Activated T-cell treated with anti-CD3 and anti-CD28 coated beads, Interleukin-2, amount 50 U/mL, for 48 hours (primary cell): ENCODE results near the gene NPHS1.
"Not testable (repeated sequence)": the region's sequence is repeated elsewhere in the genome, so short reads cannot be mapped to it uniquely, and the experiment has no call there.

Experiments
- DNase-seq, 2 experiments: peaks; one replicate each; pipeline ENCODE4 v3.0.0-alpha.2; 2020

The NPHS1 gene, protein sequence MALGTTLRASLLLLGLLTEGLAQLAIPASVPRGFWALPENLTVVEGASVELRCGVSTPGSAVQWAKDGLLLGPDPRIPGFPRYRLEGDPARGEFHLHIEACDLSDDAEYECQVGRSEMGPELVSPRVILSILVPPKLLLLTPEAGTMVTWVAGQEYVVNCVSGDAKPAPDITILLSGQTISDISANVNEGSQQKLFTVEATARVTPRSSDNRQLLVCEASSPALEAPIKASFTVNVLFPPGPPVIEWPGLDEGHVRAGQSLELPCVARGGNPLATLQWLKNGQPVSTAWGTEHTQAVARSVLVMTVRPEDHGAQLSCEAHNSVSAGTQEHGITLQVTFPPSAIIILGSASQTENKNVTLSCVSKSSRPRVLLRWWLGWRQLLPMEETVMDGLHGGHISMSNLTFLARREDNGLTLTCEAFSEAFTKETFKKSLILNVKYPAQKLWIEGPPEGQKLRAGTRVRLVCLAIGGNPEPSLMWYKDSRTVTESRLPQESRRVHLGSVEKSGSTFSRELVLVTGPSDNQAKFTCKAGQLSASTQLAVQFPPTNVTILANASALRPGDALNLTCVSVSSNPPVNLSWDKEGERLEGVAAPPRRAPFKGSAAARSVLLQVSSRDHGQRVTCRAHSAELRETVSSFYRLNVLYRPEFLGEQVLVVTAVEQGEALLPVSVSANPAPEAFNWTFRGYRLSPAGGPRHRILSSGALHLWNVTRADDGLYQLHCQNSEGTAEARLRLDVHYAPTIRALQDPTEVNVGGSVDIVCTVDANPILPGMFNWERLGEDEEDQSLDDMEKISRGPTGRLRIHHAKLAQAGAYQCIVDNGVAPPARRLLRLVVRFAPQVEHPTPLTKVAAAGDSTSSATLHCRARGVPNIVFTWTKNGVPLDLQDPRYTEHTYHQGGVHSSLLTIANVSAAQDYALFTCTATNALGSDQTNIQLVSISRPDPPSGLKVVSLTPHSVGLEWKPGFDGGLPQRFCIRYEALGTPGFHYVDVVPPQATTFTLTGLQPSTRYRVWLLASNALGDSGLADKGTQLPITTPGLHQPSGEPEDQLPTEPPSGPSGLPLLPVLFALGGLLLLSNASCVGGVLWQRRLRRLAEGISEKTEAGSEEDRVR (N-terminal part only)

DNA sequence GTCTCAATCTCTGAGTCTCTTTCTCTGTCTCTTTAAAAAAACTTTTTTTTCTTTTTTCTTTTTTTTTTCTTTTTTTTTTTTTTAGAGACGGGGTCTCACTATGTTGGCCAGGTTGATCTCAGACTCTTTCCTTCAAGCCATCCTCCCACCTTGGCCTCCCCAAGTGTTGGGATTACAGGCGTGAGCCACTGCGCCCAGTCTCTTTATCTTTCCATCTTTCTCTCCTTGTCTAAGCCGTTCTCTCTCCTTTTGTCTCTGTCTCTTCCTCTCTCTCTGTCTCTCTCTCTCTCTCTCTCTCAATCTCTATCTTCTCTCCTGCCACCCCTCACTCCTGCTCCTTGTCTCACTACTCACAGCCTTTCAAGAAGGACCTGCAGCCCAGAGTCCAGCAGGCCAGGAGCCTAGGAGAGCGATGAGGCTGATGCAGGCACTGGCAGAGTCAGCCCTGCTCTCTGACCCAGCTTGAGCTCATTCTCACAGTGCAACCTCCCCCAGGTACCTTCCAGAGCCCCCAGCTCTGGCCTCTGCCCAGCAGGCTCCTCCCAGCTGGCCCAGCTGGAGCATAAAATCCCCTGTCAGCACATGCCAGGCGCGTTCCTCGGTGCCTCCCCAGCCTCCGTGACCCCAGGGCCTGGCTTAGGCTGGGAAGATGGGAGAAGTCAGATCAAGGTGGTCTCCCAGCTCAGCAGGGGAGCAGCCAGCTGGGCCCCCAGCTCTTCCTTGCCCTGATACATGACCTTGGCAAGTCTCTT lies at the start of gene NPHS1:
NPHS1 (minus strand) TSS at position 476 of the 752 bp plus-strand sequence. CDS start 667 bp downstream, outside the sequence.
- DNase-seq, result no peak

DNA sequence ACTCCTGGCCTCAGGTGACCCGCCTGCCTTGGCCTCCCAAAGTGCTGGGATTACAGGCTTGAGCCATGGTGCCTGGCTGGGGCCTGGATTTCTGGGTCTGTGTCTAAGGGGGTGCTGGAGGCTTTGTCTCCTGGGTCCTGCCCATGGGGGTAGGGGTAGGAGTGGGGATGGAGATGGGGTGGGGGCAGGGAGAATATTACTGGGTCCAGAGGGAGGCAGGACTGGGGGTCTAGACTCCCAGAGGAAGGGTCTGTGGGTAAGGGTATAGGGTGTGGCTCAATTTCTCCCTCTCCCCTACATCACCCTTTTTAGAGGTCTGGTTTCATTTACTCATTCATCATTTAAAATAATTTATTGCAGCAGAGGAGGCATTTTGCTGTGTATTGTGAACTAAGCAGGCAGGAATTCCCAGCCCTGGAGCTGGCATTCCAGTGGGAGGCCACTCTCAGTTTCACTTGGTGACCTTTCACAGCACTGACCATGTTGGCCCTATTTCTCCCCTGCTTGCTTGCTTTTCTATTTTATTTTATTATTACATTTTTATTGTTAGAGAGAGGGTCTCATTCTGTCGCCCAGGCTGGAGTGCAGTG lies 48.8 kb upstream of the NPHS1 start:
- no peak for DNase-seq

DNA sequence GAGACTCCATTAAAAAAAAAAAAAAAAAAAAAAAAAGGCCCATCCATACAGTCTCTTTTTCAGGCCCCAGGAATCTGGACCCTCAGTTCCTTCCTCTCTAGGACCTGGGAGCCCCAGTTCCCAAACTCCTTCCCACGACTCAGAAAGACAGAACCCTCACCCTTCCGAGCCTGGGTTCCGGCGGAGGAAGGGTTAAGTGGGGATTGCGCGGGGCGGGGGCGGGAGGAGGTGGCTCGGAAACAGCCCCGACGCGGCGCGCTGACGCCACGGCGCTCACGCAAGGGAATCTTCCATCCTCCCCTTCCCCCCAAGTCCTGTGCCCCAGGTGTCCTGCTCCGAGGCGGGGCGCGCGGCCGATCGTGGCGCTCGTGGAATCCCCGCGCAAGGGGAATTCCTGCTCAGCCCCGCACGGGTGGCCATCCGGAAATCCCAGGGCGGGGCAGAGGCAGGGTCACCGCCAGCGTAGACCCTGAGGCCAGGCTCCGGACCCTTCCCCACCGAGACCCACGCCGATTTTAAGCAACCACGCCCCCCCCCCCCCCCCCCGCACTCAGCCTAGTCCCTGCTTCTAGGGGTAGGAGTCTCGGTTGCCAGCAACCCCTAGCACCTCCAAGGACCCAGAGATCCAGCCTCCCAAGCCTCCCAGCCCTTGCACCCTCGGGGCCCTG lies 47.4 kb upstream of the NPHS1 start:
- DNase-seq, result peak; percentile 86 to 91

DNA sequence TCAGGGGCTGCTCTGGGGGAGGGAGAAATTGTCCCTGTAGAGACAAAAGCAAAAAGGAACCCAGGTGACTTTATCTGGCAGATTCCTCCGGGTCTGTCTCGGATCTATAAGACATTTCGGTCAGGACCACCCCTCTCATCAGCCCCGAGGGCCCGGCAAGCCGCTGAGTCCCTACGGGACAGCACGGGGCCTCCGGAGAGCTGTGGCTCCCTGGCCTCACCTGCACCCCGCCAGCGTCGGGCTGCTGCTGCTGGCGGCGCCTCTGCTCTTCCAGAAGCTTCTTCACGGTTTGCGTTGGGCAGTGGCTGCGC lies 46.1 kb upstream of the NPHS1 start:
- DNase-seq, result no peak

DNA sequence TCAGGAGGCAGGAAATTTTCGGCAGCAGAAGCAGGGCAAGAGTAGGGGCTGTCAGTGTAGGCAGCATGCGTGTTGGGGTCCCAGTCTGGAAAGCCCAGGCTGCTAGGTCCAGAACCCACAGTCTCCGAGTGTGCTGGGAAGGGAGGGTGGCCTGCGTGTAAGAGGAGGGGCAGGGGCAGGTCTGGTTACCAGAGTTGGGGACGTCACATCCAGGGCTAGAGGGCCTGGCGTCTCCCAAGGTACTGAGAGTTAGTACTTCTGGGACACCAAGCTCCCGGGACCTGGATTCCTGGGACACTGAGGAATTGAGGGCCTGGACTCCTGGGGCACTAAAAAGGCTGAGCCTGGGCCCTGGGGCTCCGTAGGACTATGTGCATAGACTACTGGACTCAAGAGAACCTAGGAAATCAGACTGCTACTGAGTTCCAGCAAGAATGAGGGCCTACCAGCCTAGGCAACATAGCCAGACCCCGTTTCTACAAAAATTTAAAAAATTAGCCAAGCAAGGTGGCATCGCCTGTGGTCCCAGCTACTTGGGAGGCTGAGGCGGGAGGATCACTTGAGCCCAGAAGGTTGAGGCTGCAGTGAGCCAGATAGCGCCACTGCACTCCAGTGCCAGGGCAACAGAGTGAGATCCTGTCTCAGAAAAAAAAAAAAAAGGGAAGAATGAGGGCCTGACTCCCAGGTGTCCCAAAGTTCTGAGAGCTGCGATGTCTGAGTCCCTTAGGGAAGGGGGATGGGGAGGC lies 45.6 kb upstream of the NPHS1 start:
- no peak for DNase-seq

DNA sequence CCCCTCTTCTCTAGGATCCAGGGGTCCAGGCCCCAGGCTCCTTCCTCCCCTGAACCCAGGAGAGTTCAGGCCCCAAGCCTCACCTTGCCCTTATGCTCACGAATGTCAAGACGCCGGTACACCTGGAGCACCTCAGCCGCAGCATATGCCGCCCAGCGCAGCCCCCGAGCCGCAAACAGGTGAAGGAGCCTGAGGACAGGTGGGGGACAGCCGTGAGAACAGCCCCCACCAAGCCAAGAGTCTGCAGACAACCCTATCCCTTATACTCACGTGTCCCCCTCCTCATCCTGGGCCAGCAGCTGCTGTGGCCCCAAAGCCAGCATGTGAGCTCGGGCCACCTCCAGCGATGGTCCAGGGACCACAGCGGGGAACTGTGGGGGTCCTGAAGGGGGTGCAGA lies 44.3 kb upstream of the NPHS1 start:
- DNase-seq, result no peak

DNA sequence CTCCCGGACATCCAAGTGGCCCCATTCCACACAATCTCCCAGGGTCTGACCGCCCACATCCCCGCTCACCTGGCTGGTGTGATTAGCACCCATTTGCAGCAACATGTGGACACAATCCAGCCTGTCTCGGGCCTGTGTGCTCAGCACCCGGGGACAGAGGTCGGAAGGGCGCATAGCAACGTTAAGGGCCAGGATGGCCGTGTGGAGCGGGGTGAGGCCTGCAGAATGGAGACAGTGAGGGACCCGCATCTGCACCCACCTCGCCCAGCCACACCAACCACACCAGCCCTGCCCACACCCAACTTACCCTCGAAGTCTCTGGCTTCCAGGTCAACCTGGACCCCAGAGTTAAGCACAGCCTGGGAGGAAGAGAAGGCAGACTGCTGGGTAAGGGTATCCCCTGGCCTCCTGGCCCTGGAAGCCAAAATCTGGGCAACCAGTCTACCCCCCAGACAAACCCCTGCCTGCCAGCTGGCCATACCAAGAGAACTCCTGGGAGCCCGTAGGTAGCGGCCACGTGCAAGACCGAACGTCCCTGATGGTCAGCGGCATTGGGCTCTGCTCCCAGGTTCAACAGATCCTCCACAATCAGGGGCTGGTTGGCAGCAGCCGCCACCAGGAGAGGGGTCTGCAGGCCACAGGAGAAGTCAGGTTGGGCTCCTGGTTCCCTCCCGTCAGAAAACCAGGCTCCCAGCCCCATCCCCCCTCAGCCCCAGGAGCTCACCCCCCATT lies 43.8 kb upstream of the NPHS1 start:
- DNase-seq, result no peak

DNA sequence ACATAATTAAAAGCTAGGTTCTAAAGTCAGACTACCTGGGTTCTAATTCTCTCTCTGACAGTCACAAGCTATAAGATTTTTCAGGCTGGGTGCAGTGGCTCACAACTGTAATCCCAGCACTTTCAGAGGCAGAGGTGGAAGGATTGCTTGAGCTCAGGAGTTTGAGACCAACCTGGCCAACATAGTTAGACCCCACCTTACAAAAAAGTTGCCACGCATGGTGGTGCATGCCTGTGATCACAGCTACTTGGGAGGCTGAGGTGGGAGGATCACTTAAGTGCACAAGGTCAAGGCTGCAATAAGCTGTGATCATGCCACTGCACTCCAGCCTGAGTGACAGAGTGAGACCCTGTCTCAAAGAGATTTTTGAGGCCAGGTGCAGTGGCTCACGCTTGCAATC lies 42.0 kb upstream of the NPHS1 start:
- no peak for DNase-seq

DNA sequence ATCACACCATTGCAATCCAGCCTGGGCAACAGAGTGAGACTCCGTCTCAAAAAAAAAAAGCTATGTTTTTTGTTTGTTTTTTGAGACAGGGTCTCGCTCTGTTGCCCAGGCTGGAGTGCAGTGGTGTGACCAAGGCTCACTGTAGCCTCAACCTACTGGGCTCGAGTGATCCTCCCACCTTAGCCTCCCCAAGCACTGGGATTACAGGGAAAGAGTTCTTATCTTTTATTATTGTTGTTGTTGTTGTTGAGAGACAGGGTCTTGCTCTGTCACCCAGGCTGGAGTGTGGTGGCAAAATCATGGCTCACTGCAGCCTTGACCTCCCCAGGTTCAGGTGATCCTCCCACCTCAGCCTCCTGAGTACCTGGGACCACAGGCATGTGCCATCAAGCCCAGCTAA lies 39.5 kb upstream of the NPHS1 start:
- DNase-seq, result not testable (repeated sequence)

DNA sequence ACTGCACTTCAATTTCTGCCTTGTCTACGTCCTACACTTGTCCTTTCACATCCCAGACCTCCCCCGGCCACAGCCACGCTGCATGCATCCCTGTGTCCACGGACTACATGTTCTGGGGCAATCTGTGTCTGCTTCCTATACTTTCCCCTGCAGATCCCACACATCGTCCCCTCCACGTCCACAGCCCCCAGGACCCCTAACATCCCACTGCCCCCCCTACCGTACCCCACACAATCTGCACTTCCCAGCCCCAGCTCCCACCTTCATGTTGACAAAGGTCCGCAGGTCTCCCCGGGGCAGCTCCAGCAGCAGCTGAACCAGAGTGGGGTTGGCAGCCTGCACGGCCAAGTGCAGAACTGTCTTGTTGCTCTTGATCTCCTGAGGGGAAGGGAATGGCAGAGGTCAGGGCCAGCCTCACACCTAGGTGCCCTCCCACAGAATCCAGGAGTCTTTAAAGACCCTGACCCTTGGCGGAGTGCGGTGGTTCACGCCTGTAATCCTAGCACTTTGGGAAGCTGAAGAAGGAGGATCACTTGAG lies 37.9 kb upstream of the NPHS1 start:
- no peak for DNase-seq

DNA sequence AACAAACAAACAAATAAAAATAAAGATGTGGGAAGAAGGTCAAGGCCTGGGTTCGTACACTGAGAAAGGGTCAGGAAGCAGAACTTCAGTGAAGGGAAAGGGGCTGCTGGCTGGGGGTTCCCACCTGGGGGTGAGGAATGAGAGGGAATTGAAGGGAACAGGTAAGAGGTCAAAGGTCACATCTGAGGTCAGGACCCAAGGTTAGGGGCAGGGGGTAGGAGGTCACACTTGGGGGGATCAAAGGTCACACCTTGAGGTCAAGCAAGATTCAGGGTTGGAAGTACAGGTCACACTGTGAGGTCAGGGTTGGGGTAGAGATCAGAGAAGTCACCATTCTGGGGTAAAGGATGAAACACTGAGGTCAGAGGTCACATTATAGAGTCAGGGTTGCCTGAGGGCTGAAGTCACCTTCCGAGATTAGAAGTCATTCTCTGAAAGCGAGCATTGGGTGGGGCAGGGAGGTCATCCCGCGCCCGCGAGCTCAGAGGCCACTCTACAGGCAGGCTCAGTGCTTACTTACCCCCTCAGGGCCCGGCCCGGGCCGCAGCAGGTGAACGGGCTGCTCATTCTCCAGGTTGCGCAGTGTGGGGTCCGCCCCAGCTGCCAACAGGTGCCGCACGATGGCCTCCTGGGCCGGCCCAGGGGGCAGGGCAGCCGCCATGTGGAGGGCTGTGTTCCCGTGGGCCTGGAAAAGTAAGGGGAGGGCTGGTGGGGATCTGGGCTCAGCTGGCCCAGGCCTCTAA lies 37.2 kb upstream of the NPHS1 start:
- no peak for DNase-seq

DNA sequence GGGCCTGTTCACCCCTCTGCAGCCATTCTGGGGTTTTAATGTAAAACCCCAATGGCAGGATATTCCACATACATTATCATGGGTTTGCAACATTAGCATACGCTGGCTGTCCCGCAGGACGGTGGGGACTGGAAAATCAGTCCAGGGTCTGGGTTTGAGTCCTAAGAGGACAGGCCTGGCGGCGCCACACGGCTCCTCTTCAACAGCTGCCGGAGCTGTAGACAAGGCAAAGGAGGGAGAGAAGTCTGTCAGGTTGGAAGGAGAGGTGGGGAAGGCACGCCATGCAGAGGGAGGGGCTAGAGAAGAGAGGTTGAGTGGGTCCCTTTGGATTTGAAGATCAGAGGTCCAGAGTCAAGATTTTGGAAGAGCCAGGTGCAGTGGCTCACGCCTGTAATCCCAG lies 36.1 kb upstream of the NPHS1 start:
- DNase-seq, result no peak

DNA sequence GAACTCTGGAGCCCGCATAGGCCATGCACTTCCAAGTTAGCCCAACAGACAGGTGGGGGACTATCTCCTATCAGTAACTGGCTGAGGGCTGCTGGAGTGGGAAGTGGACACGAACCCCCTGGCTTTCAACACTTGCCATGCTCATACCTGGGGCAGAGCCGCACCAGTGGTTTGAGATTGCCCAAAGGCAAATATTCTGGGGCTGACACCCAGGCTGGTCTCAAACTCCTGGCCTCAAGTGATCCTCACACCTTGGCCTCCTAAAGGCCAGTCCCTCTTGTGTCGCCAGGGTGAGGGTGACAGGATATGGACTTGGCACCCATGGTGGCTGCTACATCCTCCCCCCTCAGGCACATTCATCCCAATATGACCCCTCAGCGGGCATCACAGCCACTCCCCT lies 34.9 kb upstream of the NPHS1 start:
- DNase-seq, result no peak

DNA sequence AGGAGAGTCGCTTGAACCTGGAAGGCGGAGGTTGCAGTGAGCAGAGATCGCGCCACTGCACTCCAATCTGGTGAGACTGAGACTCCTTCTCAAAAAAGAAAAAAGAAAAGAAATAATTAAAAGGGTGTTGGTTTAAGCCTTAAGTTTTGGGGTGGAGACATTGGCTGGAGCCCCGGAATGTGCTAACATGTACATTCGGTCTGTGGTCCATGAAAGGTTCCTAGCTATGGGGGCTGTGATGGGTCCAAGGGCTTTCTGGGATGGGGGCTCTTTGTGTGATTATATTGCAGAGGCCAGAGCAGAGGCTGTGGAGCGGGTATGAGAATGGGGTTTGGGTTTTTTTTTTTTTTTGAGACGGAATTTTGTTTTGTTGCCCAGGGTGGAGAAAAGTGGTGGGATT lies 33.6 kb upstream of the NPHS1 start:
- no peak for DNase-seq

DNA sequence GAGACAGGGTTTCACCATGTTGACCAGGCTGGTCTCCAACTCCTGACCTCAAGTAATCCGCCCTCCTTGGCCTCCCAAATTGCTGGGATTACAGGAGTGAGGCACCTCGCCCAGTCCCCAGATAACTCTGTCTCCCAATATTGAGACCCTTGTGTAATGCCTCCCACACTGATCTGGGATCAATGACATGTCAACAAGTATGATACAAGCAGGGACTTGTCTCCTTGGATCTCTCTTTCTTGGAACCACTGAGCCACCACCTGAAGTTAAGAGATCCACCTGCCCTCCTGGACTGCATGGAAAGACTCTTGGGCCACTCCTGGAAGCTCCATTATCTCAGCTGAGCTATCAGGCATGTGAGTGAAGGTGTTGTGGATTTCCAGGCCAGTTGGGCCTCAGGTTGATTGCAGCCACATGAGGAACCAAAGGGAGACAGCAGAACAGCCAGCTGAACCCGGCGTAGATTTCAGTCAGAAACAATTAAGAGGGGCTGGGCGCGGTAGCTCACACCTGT lies 33.0 kb upstream of the NPHS1 start:
- no peak for DNase-seq

DNA sequence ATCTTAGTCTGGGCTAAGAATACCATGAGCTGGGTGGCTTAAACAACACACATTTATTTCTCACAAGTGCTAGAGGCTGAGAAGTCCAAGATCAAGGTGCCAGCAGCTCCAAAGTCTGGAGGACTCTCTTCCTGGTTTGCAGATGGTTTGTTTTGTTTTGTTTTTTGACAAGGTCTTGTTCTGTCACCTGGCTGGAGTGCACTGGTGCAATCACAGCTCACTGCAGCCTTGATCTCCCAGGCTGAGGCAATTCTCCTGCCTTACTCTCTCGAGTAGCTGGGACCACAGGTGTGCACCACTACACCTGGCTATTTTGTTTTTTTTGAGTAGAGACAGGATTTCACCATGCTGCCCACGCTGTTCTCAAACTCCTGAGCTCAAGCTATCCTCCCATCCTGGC lies 31.6 kb upstream of the NPHS1 start:
- no peak for DNase-seq

DNA sequence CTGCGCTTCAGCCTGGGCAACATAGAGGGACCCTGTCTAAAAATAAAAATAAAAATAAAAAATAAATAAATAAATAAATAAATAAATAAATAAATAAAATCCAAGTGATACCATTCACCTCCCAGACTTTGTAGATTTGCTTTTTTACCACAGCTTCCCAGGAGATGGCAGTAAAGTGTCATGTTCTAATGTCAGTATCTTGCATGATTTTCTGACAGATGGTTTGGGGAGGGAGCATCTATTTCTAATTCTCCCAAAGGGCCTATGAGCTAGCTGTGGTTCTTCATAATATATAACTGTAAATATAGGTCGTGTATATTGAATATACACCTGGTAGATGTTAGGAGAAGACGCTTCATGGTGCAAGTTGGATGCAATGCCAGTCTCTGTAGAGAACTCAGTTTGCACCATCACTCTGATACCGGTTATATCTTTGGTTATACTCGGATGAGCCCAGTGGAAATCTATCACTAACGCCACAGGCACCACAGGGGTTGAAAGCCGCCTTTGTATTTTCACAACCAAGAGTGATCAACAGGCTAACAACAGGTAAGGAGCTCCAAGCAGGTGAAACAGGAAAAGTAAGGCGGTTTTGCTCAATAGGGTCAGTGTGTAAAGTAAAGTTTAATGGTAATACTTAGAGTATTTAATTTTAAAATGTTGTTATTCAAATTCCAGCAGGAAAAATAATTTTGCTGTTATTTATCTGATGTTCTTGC lies 30.0 kb upstream of the NPHS1 start:
- no peak for DNase-seq

DNA sequence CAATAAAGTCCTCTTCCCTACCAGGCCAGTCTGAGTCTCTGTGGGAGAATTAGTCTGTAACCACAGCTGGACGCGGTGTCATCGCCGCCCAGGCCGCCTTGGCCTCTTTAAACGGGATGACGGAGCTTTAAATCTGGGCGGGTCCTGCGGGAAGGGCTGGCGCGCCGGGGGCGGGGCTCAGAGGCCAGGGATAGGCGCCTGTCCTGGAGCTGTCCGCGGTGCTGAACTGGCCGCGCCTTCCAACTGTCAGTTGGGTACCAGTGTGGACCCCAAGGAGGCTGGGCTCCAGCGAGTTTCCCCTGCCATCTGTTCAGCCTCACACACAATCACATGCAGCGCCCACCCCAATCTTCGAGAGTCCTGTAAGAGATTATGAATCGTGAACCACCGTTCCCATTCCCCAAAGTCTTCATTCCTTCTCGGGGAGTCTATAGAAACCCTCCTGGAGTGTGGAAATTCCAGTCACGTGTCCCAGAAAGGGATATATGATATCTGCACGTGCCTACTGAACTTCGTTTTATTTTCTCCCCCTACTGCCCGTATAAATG lies 27.5 kb upstream of the NPHS1 start:
- DNase-seq, result peak; percentile 90 to 91
